PC-3 (cell line): Measurements from ENCODE around the gene CCT6A.

Experiments used
- CTCF ChIP-seq: fragments of 300-600 bp; sonication (generic); conservative IDR thresholded peaks from 2 replicates; pipeline ENCODE4 v1.5.1; 2017; ENCODE audit warnings: antibody characterized with exemption, low read depth, mild to moderate bottlenecking, low read length
- EZH2 ChIP-seq: fragments of 300-600 bp; sonication (generic); IDR thresholded peaks from one replicate; pipeline ENCODE4 v1.6.1; 2017; ENCODE audit warnings: antibody characterized with exemption, mild to moderate bottlenecking, low read length; ENCODE audit not compliant: unreplicated experiment
- EZH2phosphoT487 ChIP-seq: fragments of 300-600 bp; sonication (generic); IDR thresholded peaks from 2 replicates; pipeline ENCODE4 v1.6.1; 2018; ENCODE audit warnings: mild to moderate bottlenecking, antibody characterized with exemption, low read length, borderline replicate concordance

DNA sequence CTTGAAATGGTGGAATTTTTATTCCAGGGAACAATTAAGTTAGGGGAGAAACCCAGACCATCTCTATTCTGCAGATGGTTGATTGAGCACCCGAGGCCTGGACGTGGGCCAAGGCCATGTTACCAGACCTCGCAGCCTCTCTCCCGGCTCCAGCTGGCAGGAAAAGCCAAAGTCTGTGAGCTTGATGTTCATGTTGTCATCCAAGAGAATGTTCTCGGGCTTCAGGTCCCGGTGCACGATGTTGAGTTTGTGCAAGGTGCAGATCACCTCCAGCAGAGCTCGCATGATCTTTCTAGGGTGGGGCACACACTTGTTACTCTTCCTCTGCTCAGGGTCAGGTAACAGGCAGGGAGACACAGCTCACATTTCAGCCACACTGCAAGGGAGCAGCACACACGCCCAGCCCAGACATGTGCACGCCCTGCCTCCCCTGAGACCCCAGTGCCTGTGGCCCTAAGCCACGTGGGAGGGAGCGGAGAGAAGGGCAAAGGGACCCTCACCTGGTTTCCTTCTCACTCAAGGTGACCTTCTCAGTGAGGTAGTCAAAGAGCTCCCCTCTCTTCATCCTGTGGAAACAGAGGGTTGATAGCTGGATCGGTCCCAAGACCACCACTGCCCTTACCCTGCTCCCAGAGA lies 31.7 kb downstream of the CCT6A start:
- TF ChIP-seq CTCF (no peak), EZH2phosphoT487 (no peak), EZH2 (no peak)
